Prostate gland (tissue), 2 donors: ENCODE measurements around the gene DPM2.

Experiments used
- CTCF ChIP-seq, 4 experiments: fragments of 200-600 bp in 2 of 4; fragments of 450-650 bp in 2 of 4; sonication (generic) in 2 of 4; IDR thresholded peaks; 1 replicate in 3 of 4; 2 replicates in 1 of 4; pipeline ENCODE4 v1.5.1; 2016 to 2019; ENCODE audit warnings: antibody characterized with exemption in 4 of 4, mild to moderate bottlenecking in 2 of 4, moderate library complexity in 2 of 4
- POLR2AphosphoS5 ChIP-seq: sonication (generic); formaldehyde crosslinking; IDR thresholded peaks from one replicate; pipeline ENCODE4 v1.6.1; 2017; ENCODE audit warnings: antibody characterized with exemption

GRCh38 chr9:127905788-127906191, 31.9 kb downstream of the DPM2 start:
- TF ChIP-seq CTCF (IDR thresholded peaks at IDR 0.05) (no peak), POLR2AphosphoS5 (no peak)
